HG03571 (cell line): ENCODE results near the gene C3orf52.

Experiments used
- ATAC-seq: cut with Tn5 transposase; IDR thresholded peaks from one replicate; pipeline ENCODE4 v1.9.1; 2021; ENCODE audit not compliant: unreplicated experiment

Gene C3orf52

GRCh38 chr3:112085735-112086075 is 484 bp upstream of the C3orf52 start:
- no peak for ATAC-seq

GRCh38 chr3:112086875-112087524 is 811 bp downstream of the C3orf52 start:
- ATAC-seq: no peak

GRCh38 chr3:112087746-112088145 is 1.6 kb downstream of the C3orf52 start:
- ATAC-seq: no peak

DNA sequence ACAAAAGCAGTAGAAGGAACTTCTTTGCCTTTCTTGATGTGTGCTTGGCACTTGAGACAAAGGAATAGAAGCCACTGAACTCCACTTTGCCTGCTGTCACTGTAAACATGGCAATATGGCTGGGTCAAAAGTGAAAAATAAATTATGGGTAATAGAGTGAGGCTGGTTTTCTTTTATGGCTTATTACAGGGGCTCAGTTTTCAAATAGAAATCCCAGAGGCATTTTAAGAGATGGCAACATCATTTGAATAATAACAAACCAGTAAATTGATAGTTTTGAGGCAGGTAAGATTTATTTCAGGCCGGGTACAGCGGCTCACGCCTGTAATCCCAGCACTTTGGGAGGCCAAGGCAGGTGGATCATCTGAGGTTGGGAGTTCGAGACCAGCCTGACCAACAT is 2.8 kb downstream of the C3orf52 start:
- no peak for ATAC-seq

DNA sequence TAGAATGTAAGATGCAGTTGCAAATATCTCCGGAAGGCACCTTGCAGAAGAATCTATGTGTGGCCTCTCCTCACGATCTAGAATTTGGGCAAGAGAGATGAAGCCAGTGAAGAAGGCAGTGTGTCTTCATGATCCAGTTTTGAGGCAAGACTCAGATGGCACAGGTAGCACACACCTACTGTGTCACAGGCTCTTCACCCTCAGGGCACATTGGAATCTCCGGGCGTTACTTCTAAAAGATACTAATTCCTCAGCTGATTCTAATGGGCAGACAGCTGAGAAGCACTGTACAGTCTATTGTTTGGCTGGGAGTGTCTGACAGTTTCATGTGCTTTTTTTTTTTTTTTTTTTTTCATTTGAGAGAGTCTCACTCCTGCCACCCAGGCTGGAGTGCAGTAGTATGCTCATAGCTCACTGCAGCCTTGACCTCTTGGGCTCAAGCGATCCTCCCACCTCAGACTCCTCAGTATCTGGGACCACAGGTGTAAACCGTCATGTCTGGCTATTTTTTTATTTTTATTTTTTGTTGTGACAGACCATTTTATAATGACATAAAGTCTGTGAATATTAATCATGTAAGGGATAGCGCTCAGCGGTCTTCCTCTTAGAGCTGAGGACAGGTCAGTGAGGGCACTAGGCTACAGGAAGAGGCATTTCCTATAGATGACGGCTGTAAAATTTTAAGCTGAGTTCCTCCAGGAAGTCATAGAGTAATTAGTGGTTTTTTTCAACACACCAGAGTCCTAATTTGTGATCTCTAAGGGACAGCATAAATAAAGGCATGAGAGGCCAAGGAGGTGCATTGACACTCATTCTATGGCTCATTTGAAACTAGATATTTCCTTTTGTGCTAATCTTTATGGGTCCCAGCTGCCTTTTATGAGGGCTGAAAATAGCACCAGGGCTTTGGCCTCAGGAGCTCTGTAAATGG is 4.0 kb downstream of the C3orf52 start:
- ATAC-seq: no peak

DNA sequence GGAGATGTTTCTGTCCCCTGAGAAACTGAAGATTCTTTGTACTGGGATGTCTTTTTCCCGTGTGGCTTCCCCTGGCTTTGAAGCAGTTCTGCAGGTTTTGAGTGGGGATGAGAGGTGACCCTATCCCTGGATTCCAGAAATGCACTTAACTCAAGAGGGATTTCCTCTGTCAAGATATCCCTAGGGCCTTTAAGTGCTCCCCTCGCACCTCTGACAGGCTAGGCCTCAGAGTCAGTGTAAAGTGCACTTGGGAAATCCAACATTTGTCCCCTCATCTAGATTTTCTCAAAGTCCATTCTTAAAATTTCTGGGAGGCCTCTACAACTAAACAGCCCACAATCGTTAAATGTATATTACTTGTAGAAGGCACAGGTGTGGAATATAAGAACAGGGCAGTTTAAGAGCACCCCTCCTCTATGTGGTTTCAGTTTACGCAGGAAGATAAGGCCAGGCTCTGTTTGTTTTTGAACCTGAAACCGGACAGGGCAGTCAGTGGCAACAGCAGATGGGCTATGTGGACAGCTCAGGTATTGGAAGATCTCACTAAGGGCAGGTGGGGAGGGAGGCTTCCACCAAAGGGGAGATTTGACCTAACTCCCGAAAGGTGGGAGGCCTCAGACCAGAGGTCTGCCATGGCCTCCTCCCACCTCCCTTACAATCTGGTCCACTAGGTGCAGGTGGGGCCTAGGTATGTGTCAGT is 4.8 kb downstream of the C3orf52 start:
- ATAC-seq: no peak

DNA sequence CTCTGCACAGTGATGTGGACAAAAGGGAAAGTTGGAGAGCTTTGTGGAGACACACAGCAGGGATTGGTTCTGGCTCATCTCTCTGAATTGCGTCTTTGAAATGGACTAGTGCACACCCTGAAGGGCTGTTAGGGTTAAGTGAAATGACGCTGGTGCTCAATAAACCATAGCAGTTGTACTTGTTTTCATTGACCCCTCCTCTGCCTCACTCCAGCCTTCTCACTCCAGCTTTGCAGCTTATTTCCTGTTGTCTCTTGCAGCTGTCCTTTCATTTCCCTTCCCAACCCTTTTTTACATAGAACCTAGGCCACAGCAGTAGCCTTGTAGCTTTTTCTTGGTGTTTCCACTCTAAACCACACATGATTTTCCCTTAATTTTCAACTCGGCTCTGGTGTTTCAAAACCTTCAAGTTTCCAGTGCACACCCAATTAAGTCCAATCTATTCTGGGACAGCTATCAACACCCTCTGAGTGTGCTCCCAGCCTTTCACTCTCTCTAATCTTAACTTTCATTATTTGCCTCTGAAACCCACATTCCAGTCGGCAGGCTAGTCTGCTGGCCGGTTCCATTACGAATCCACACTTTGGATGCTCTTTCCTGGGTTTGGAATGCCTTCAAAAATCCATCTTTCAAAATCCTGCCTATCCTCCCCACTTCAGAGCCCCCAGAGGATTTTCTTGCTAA is 6.4 kb downstream of the C3orf52 start:
- ATAC-seq: no peak

GRCh38 chr3:112093180-112093522 is 7.0 kb downstream of the C3orf52 start:
- no peak for ATAC-seq

DNA sequence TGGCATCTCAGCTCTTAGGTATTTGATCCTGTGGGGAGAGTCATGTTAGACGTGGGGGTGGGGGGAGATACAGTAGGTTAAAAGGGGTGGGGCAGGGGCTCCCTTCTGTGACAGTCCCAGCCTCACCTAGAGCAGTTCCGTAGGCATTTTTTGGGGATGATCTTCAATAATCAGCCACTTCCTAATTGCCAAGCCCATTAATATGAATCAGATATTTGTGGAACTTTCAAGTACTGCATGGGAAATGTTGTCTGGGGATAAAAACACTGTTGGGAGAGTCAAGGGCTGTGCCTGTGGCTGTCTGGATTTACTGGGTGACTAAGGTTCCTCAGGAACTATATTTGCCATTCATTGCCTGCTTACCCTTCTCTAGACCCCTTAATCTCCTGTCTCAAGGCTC is 9.5 kb downstream of the C3orf52 start:
- ATAC-seq: no peak

- ATAC-seq: no peak
Measured at GRCh38 chr3:112096176-112096575, 10.0 kb downstream of the C3orf52 start.

GRCh38 chr3:112097378-112097777 is 11.2 kb downstream of the C3orf52 start:
- ATAC-seq: no peak

DNA sequence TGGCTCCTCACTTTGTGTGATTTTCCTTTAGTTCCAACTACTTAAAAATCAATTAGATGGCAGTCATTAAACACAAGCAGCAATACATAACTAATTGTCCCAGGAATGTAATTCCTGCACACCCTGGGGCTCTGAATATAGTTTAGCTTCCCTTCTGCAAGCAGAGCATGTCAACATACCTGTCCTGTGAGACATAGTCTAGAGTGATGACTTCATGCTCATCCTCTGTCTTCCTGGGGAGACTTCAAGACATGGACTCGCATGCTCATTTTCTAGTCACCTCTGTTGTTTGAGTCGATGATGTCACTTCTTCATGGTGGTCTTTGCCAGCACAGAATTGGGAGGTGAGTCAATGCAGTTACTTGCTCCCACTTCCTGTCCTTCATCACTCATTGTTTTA is 15.7 kb downstream of the C3orf52 start:
- no peak for ATAC-seq

- ATAC-seq: no peak
Measured at GRCh38 chr3:112104774-112105173, 18.6 kb downstream of the C3orf52 start.

GRCh38 chr3:112109322-112109721 is 23.1 kb downstream of the C3orf52 start:
- no peak for ATAC-seq

DNA sequence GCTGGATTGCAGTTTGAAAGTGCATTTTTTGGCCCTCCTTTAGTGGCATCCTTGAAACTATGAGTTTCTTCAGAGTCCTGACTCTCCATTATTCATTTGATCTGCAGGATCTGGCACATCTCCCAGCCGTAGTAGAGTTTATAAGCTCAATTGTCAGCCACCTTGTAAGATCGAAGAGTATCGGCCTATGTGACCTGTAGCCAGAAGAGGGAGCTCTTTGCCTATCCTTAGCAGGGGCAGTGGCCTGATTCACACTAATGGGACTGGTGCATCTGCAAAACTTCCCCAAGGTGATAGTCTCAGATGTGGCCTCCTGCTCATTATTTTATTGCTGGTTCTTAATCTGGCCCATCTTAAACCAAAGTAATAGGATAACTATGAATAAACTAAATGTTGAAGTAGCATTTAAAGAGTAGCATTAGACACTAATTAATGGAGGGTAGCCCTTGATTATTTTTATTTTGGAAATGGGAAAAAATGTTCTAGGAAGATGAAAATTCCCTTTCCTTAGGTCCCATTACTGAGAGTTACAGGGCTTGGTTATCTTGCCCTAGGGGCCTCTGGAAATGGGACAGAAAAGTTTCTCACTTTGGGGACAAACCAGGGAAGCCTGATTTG is 25.7 kb downstream of the C3orf52 start:
- peak; percentile 47 for ATAC-seq

- ATAC-seq: no peak
Measured at GRCh38 chr3:112114576-112115160, 28.5 kb downstream of the C3orf52 start.

- ATAC-seq: peak; percentile 25
Measured at GRCh38 chr3:112115161-112115739, 29.1 kb downstream of the C3orf52 start.

DNA sequence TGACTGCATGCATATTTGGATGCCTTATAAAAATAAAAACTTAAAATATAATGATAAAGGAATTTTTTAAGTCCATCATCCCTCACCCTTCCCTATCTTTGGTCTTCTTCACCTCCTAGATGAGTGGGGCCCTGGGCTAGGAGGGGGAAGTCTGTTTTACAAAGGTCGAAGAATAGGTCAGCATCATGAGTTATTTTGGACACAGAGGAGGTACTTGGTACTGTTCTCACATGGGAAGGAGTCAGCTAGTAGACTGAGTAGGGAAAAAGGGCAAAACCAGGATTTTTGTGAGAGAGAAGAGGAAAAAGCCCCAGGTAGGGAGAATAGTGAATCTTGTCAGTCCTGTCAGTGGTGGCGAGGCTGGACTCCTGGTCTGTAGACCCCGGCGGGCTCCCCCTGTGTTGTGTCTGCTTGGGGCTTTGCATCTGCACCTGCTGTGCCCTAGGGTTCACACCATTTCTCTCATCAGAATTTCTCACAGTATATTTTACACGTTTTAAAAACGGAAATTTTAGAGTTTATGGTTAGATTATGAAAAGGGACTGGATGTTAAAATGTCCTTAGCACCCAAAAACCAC is 29.7 kb downstream of the C3orf52 start:
- no peak for ATAC-seq

DNA sequence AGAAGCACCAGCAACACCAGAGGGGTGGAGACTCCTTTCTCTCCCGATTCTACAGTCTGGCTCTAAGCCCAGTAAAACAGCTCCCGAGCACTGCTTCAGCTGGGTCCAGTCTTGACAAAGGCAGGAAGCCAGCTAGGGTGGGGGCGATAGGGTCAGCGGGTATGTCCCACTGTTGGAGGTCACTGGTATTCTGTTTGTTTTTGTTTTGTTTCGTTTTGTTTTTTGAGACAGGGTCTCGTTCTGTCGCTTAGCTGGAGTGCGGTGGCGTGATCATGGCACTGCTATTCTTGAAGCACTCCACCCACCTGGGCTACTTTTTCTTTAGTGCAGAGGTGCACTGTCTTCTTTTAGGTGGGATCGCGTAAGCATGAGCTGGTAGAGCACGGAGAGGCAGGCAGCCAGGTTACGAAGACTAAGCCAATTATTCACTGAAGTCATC is 30.6 kb downstream of the C3orf52 start:
- no peak for ATAC-seq

GRCh38 chr3:112117415-112117814 is 31.2 kb downstream of the C3orf52 start:
- no peak for ATAC-seq
